Testis (tissue), 3 donors: Measurements from ENCODE around the gene COL2A1. TPM values are rescaled to one million over a fixed set of nuclear protein-coding genes. Genes with fewer than 3 reads are reported as not detected.

Experiments
- DNase-seq: peaks from one replicate; pipeline ENCODE4 v3.0.0-alpha.2; 2019
- H3K27ac ChIP-seq, 2 donors: fragments of 200-600 bp; sonication (generic); one replicate each; pipeline ENCODE4 v1.5.1; 2019
- H3K27me3 ChIP-seq: fragments of 200-600 bp; sonication (generic); one replicate; pipeline ENCODE4 v1.5.1; 2019
- H3K36me3 ChIP-seq: fragments of 200-600 bp; sonication (generic); one replicate; pipeline ENCODE4 v1.5.1; 2017; ENCODE audit warnings: low read depth; ENCODE audit errors: missing control alignments
- H3K4me1 ChIP-seq: fragments of 200-600 bp; sonication (generic); one replicate; pipeline ENCODE4 v1.5.1; 2019
- H3K4me3 ChIP-seq, 2 donors: fragments of 200-600 bp; sonication (generic); one replicate each; pipeline ENCODE4 v1.5.1; 2017 to 2019
- H3K9me3 ChIP-seq: fragments of 200-600 bp; sonication (generic); one replicate; pipeline ENCODE4 v1.5.1; 2017
- CTCF ChIP-seq, 3 experiments: fragments of 450-650 bp in 2 of 3; fragments of 200-600 bp in 1 of 3; sonication (generic) in 1 of 3; IDR thresholded peaks; one replicate each; pipeline ENCODE4 v1.5.1; 2016 to 2019; ENCODE audit warnings: antibody characterized with exemption in 3 of 3, mild to moderate bottlenecking in 2 of 3, moderate library complexity in 1 of 3
- POLR2A ChIP-seq: fragments of 450-650 bp; IDR thresholded peaks from one replicate; pipeline ENCODE4 v1.6.1; 2017; ENCODE audit warnings: antibody characterized with exemption, mild to moderate bottlenecking, moderate library complexity
- WGBS, 2 donors: methylation state at CpG; one replicate each; pipeline ENCODE4 v1.1.5; 2018; 5-methylcytosine and 5-hydroxymethylcytosine counted together
- intact Hi-C: fragments of 100-400 bp; cut with DNase I; formaldehyde crosslinking; loops from one replicate; pipeline ENCODE4 v1.15.1; 2023; ENCODE audit warnings: low total_unique reads
- polyA plus RNA-seq: library from polyadenylated mRNA; stranded (reverse); fragments of 350-450 nt; fragmentation: Illumina TruSeq; extraction: RNeasy Lipid Tissue Mini Kit (QIAGEN cat#74804); gene quantifications from one replicate; pipeline ENCODE4 v1.2.3, GENCODE V29; 2014; ENCODE audit warnings: low read depth, low replicate concordance; ENCODE audit not compliant: insufficient read depth
- total RNA-seq, 2 donors: library from RNA; depleted of rRNA; stranded (reverse); fragments of >200 nt; gene quantifications; one replicate each; pipeline ENCODE4 v1.2.3, GENCODE V29; 2016

COL2A1 gene
- total and polyA plus RNA-seq, 3 donors from 2014 or later, result 1.8 to 8.0 (median 2.8) TPM

- TF ChIP-seq POLR2A (no peak), CTCF (IDR thresholded peaks at IDR 0.05) (no peak)
- Histone ChIP-seq H3K36me3 (no peaks in the 10 kb centered on the region), H3K4me1 (no peaks in the 10 kb centered on the region), H3K4me3 (no peak overlapping the region), H3K27me3 (no peaks in the 10 kb centered on the region), H3K9me3 (no peaks in the 10 kb centered on the region), H3K27ac (no peak overlapping the region)
- no peak for DNase-seq
- intact Hi-C loops, result no loop called here
- 80 to 88% methylated on average over 2 to 12 of the region's 12 CpGs for WGBS, 2 donors
Observed at GRCh38 chr12:47977046-47977771, 27.1 kb downstream of the COL2A1 start.

GRCh38 chr12:47975816-47976215 lies 28.5 kb downstream of the COL2A1 start:
- no peaks in the 10 kb centered on the region for H3K36me3 ChIP-seq
- no peaks in the 10 kb centered on the region for H3K27me3 ChIP-seq
- no peak for DNase-seq
- intact Hi-C loops, result no loop called here
- no peaks in the 10 kb centered on the region for H3K9me3 ChIP-seq
- no peak for TF ChIP-seq CTCF (IDR thresholded peaks at IDR 0.05)
- no peak for TF ChIP-seq POLR2A
- no peaks in the 10 kb centered on the region for H3K4me1 ChIP-seq
- H3K27ac ChIP-seq, result no peak overlapping the region
- H3K4me3 ChIP-seq, result no peak overlapping the region
- 91 to 93% methylated on average over 8 to 11 of the region's 11 CpGs for WGBS, 2 donors

- 97 to 99% methylated on average over 15 to 16 of the region's 16 CpGs for WGBS, 2 donors
- Histone ChIP-seq H3K36me3 (no peaks in the 10 kb centered on the region), H3K27me3 (no peaks in the 10 kb centered on the region), H3K4me3 (no peak overlapping the region), H3K9me3 (no peaks in the 10 kb centered on the region), H3K27ac (no peak overlapping the region), H3K4me1 (no peaks in the 10 kb centered on the region)
- intact Hi-C loops, result no loop called here
- DNase-seq, result no peak
- TF ChIP-seq CTCF (IDR thresholded peaks at IDR 0.05) (no peak), POLR2A (no peak)
Observed at GRCh38 chr12:47975036-47975620, 29.1 kb downstream of the COL2A1 start.

- Histone ChIP-seq H3K9me3 (no peaks in the 10 kb centered on the region), H3K27ac (no peak overlapping the region), H3K4me1 (no peaks in the 10 kb centered on the region), H3K36me3 (no peaks in the 10 kb centered on the region), H3K4me3 (no peak overlapping the region), H3K27me3 (no peaks in the 10 kb centered on the region)
- 94 to 100% methylated on average over 9 of the region's 9 CpGs for WGBS, 2 donors
- intact Hi-C loops, result no loop called here
- TF ChIP-seq POLR2A (no peak), CTCF (IDR thresholded peaks at IDR 0.05) (no peak)
- no peak for DNase-seq
Observed at GRCh38 chr12:47973870-47974269, 30.4 kb downstream of the COL2A1 start.

- no peaks in the 10 kb centered on the region for H3K27me3 ChIP-seq
- WGBS, 2 donors, result 83 to 90% methylated on average over 6 of the region's 6 CpGs
- no peaks in the 10 kb centered on the region for H3K4me1 ChIP-seq
- H3K27ac ChIP-seq, result no peak overlapping the region
- no peak for DNase-seq
- TF ChIP-seq POLR2A (no peak), CTCF (IDR thresholded peaks at IDR 0.05) (no peak)
- H3K9me3 ChIP-seq, result no peaks in the 10 kb centered on the region
- no peaks in the 10 kb centered on the region for H3K36me3 ChIP-seq
- intact Hi-C loops, result no loop called here
- no peak overlapping the region for H3K4me3 ChIP-seq
Observed at GRCh38 chr12:47972895-47973294, 31.4 kb downstream of the COL2A1 start.
